ENCODE measurements around the gene PDE1C.

DNA sequence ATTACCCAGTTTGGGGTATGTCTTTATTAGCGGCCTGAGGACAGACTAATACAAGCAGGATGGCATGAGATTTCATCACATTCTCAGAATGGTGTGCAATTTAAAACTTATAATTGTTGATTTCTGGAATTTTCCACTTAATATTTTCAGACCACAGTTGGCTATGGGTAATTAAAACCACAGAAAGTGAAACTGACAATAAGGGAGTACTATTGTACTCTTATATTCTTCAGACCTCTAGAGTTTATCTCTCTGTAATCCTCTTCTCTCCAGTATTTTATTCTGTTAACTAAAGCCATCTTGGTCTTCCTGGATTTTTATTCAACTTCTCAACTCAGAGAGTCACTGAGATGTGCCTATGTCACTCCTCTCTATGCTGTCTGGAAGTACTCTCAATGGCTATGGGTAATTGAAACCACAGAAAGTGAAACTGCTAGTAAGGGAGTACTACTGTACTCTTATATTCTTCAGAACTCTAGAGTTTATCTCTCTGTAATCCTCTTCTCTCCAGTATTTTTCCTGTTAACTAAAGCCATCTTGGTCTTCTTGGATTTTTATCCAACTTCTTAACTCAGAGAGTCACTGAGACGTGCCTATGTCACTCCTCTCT, 264.9 kb downstream of the PDE1C start:
- TF ChIP-seq EZH2 (IDR thresholded peaks at IDR 0.05; ENCODE audit: low read length, unreplicated experiment) (no peak), EZH2phosphoT487 (IDR thresholded peaks at IDR 0.05; ENCODE audit: borderline replicate concordance, low read length) (no peak)
- TF ChIP-seq, protein P1, sequence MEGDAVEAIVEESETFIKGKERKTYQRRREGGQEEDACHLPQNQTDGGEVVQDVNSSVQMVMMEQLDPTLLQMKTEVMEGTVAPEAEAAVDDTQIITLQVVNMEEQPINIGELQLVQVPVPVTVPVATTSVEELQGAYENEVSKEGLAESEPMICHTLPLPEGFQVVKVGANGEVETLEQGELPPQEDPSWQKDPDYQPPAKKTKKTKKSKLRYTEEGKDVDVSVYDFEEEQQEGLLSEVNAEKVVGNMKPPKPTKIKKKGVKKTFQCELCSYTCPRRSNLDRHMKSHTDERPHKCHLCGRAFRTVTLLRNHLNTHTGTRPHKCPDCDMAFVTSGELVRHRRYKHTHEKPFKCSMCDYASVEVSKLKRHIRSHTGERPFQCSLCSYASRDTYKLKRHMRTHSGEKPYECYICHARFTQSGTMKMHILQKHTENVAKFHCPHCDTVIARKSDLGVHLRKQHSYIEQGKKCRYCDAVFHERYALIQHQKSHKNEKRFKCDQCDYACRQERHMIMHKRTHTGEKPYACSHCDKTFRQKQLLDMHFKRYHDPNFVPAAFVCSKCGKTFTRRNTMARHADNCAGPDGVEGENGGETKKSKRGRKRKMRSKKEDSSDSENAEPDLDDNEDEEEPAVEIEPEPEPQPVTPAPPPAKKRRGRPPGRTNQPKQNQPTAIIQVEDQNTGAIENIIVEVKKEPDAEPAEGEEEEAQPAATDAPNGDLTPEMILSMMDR (conservative IDR thresholded peaks at IDR 0.05; ENCODE audit: low read depth, low read length) = no peak
